Amniotic stem cell (primary cell): ENCODE measurements around the gene GABRB3.

ENCODE experiments used
- DNase-seq: peaks from one replicate; lab custom pipeline; 2025; lab: John Stamatoyannopoulos, UW

GABRB3 gene

DNA sequence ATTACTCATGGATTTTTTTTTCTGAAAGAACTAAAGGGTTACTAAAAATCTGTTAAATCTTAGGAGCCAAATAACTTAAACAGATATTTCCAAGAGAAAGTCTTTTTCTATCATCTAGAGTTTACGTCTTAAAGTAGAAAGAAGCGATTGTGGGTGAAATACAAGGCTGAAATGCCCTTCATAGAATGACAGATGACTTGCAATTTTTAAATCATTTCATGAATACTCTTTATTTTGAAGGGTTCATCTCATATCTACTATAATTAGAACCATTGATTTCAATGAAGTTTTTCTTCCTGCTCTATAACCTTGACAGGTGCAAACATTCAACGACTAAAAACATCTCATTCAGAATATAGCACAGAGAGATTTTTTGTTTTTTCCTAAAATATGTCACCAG, 217.0 kb downstream of the GABRB3 start:
- no peak for DNase-seq

DNA sequence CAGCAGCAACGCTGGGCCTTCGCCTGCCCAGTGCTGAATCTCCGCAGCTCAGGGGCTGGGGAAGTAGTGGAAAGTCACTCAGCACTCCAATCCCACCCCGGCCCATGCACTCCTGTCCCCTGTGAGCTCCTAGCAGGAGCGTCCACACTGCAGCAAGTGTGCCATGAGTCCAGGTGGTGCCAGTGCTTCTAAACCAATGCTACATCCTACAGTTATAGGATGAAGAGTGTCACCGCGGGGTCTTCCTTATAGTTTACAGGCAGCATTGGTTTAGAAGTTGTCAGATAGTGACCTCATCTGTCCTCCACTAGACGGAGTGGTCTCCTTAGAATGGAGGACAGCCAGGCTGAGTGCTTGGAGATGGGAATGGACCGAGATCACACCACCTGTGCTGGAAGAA, 221.4 kb downstream of the GABRB3 start:
- no peak for DNase-seq

DNA sequence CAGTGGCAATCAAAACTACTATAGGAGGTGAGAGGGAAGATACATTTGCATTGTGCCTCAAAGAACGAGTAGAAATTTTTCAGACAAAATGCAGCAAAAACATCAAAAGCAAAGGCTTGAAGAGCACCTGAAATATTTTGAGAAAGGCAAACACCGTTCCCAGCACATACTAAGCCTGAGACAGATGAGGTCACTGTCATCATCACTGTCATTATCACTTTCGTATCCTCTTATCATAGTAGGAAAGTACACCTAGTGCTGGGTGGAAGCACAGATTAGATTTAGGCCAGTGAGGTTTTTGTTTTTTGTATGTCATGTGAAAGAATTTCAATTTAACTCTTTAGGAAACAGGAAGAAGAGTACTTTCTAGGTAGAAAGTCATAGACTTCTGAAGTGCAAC, 222.0 kb downstream of the GABRB3 start:
- DNase-seq, result no peak

DNA sequence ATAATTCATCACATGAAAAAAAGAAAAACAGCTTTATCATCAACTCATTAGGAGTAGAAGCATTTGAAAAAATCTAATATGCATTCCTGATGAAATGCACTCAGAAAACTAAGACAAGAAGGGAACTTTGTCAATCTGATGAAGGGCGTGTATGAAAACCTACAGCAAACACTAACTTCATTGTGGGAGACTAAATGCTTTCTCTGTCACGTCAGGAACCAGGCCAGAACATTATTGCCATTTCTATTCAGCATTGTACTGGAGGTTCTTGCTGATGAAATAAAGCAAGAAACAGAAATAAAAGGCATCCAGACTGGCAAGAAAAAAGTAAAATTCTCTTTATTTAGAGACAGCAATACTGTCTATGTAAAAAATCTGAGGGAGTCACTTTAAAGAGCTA, 235.2 kb downstream of the GABRB3 start:
- DNase-seq, result no peak

DNA sequence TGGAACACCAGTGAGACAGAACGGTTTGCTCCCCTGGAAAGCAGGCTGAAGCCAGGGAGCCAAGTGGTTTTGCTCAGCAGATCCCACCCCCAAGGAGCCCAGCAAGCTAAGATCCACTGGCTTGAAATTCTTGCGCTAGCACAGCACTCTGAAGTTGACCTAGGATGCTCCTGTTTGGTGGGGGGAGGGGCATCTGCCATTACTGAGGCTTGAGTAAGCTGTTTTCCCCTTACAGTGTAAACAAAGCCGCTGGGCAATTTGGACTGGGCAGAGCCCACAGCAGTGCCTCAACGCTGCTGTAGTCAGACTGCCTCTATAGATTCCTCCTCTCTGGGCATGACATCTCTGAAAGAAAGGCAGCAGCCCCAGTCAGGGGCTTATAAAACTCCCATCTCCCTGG, 241.4 kb downstream of the GABRB3 start:
- DNase-seq, result no peak

DNA sequence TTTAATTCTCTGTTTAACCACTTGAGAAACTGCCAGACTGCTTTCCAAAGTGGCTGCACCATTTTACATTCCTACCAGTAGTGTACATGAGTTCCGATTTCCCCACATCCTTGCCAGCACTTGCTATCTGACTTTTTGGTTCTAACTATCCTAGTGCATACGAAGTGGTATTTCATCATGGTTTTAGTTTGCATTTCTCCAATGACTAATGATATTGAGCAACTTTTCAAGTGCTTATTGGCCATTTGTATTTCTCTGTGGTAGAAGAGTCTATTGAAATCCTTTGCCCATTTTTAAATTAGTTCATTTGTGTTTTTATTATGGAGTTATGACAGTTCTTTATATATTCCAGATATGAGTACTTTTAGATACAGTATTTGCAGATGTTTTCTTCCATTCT, 247.8 kb downstream of the GABRB3 start:
- DNase-seq, result no peak

DNA sequence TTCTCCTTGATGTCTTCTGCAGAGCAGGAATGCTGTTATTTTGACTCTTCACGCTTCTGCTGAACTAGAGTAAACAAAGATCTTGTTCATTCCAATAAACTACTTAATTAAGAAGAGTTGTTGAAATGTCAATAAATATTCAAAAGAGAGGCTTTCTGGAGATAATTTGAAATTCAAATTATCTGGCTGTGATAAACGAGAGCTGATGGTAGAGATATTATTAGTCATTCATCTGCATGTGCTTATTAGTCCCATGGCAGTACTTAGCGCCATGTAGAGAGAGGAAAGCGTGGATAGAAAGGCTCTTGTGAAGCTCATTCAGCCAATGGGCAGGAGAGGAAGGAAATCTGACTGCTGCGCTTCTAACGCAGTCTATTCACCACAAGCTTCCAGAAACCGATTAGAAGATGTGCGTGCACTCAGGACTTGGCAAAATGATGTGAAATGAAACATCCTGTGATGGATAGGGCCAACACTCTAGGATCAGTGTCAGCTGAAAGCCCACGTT, 251.1 kb downstream of the GABRB3 start:
- DNase-seq, result no peak

DNA sequence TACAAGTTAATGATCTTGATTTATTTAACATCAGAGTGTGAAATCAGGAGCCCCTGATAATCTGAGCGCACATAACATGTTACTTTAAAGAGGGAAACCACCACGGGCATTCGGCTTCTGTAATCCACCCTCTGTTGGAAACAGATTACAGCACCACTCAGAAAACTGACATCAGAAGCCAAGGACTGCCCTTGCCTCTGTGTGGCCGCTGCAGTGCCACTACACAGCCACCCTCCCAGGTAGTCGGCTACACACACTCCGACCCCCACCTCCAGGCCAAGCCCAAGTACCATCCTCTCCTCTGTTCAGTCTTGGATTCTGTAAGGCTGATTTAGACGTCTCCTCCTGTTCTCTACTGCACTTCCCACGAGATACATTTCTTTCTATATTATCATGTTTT, 251.7 kb downstream of the GABRB3 start:
- DNase-seq, result no peak

DNA sequence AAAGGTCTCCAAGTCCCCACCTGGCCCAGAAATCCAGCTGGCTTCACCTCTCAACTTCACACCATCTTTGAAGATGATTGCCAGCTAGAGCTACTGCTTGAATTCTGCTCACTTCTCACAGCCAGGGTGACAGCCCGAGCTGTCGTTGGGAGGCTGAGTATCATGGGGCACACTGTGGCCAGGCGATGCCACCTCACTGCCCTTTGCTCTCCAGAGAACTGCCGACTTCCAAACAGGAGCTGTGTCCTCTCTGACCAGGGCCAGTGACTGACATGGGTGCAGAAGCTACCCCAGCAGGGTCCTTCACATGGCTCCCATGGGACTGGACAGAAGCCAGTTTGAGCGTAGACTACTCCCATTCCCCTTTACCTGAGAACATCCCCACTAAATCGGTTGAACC, 254.0 kb downstream of the GABRB3 start:
- DNase-seq, result no peak

DNA sequence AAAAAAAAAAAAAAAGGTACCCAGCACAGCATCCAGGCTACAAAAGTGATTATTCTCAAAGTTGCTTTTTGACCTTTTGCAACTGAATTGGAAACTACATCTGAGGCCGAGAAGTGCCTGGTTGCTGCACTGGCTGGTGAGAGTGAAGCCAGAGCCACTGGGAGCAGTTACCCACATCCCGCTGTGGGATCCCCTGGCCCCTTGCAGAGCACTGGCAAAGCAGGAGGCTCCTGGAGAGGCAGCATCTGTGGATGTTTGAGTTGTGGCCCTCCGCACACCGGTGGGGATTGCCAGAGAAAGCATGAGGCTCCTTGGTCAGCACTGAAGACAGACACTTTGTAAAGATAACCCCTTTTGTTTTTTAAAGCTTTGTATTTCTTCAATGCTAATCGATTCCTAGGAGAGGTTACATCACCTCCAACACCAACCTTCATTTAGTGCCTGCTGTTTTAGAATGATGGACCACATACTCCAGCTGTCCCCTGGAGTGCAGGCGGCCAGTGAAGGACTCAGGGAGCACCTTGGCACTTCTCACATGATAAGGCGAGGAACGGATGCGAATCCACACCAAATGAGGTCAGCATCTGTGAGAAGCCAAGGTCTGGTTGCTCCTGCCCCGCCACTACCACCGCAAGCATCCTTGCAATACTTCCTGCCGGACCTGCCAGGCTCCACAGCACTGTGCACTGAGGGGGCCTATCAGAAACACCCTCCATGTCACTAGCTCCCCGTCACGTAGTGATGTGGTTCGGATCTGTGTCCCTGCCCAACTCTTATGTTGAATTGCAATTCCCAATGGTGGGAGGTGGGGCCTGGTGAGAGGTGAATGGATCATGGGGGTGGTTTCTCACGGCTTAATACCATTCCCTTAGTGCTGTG, 256.5 kb downstream of the GABRB3 start:
- DNase-seq, result no peak

DNA sequence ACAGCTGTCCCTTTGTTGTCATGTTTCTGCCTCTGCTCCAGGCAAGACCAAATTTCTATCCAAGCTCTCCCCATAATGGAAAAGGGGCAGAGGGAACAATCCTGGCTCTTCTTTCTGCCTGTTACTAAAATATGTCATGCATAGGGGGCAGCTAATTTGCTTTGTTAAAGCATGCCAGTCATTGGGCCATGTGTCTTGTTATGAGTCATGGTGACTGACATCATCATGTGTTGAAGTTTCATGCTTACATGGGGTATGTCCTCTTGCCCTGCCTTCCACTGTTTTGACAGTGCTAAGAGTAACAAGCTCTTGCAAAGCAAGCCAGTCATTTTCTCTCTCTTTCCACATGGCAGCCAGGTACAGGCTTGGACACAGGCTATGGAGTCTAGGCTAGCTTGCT, 268.9 kb downstream of the GABRB3 start:
- DNase-seq, result no peak
